B cell (primary cell): Measurements from ENCODE around the gene CDKL4.

Experiments used
- CTCF ChIP-seq: fragments of 200-600 bp; IDR thresholded peaks from one replicate; pipeline ENCODE4 v1.8.0; 2022; ENCODE audit warnings: antibody characterized with exemption, mild to moderate bottlenecking
- EZH2 ChIP-seq: IDR thresholded peaks from 2 replicates; pipeline ENCODE4 v1.6.1; 2012; ENCODE audit warnings: borderline replicate concordance, low read depth, mild to moderate bottlenecking, moderate library complexity, low read length; ENCODE audit not compliant: insufficient read depth, poor library complexity, severe bottlenecking

- TF ChIP-seq CTCF (no peak), EZH2 (no peak)
Observed at GRCh38 chr2:39266916-39267434, 23.2 kb upstream of the CDKL4 start.
